Colonic mucosa (tissue), 4 donors: ENCODE data around the gene IL36RN. TPM values are rescaled to one million over a fixed set of nuclear protein-coding genes. Genes with fewer than 3 reads are reported as not detected.

Experiments used
- DNase-seq: peaks from one replicate; pipeline ENCODE4 v3.0.0-alpha.2; 2020
- H3K27ac ChIP-seq: fragments of 200-600 bp; one replicate; pipeline ENCODE4 v1.8.0; 2021
- H3K27me3 ChIP-seq: fragments of 200-600 bp; one replicate; pipeline ENCODE4 v1.8.0; 2021
- H3K36me3 ChIP-seq: fragments of 200-600 bp; one replicate; pipeline ENCODE4 v1.8.0; 2021
- H3K4me1 ChIP-seq: fragments of 200-600 bp; one replicate; pipeline ENCODE4 v1.8.0; 2021; ENCODE audit warnings: mild to moderate bottlenecking
- H3K4me3 ChIP-seq: fragments of 200-600 bp; one replicate; pipeline ENCODE4 v1.8.0; 2021
- H3K9ac ChIP-seq, 2 donors: one replicate each; pipeline ENCODE4 v1.7.0; 2013; ENCODE audit warnings: control low read depth in 2 of 2, low read depth in 2 of 2, low read length in 2 of 2
- H3K9me3 ChIP-seq: fragments of 200-600 bp; one replicate; pipeline ENCODE4 v1.8.0; 2021
- intact Hi-C: fragments of 100-400 bp; cut with DNase I; formaldehyde crosslinking; loops from one replicate; pipeline ENCODE4 v1.14.1; 2022
- total RNA-seq, 2 donors: library from RNA; stranded (reverse); fragmentation: NEBNext Ultra II Directional in 1 of 2; extraction: Animal tissue kit (Norgen Biotek cat#: 25700) in 1 of 2; gene quantifications; one replicate each; pipeline ENCODE4 v1.2.1, GENCODE V29; 2021
- TF ChIP-seq, protein P1 (sequence below): fragments of 200-600 bp; IDR thresholded peaks from one replicate; pipeline ENCODE4 v1.8.0; 2022; ENCODE audit warnings: antibody characterized with exemption, mild to moderate bottlenecking
- donor health status: healthy.
- donor health status: DM: no; HTN: no; CAD: no.
- donor health status: DM: no; HTN: no; CAD: no.

IL36RN gene
- total RNA-seq, 2 donors from 2014 or later, result not detected

DNA sequence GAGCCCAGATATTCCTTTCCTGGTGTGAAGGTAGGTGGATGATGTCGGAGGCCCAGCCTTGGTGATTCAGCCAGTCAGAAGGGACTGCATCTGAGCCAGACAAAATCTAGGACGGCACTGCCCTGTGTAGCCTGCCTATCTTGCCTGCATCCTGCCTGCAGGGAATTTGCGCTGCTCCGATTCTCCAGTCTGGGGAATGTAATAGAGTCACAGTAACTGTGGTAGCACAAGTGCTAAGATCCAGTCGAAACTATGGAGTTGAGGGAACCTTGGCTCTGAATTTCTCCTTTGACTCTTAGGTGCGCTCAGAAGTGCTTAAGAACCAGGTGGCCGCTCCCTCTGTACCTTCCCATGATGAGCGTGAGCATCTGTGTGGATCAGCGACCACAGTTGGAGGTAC, 22.2 kb upstream of the IL36RN start:
- Histone ChIP-seq H3K4me1 (no peaks in the 10 kb centered on the region), H3K27me3 (no peaks in the 10 kb centered on the region), H3K36me3 (no peaks in the 10 kb centered on the region), H3K9me3 (no peaks in the 10 kb centered on the region), H3K4me3 (no peak overlapping the region), H3K27ac (no peak overlapping the region), H3K9ac (no peak overlapping the region)
- DNase-seq, result no peak
- intact Hi-C loops, result no loop called here
- TF ChIP-seq, protein P1, sequence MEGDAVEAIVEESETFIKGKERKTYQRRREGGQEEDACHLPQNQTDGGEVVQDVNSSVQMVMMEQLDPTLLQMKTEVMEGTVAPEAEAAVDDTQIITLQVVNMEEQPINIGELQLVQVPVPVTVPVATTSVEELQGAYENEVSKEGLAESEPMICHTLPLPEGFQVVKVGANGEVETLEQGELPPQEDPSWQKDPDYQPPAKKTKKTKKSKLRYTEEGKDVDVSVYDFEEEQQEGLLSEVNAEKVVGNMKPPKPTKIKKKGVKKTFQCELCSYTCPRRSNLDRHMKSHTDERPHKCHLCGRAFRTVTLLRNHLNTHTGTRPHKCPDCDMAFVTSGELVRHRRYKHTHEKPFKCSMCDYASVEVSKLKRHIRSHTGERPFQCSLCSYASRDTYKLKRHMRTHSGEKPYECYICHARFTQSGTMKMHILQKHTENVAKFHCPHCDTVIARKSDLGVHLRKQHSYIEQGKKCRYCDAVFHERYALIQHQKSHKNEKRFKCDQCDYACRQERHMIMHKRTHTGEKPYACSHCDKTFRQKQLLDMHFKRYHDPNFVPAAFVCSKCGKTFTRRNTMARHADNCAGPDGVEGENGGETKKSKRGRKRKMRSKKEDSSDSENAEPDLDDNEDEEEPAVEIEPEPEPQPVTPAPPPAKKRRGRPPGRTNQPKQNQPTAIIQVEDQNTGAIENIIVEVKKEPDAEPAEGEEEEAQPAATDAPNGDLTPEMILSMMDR, result no peak

- no peaks in the 10 kb centered on the region for H3K27me3 ChIP-seq
- TF ChIP-seq, protein P1, result no peak
- H3K36me3 ChIP-seq, result no peaks in the 10 kb centered on the region
- intact Hi-C loops, result no loop called here
- no peak overlapping the region for H3K4me3 ChIP-seq
- no peaks in the 10 kb centered on the region for H3K4me1 ChIP-seq
- H3K9me3 ChIP-seq, result no peaks in the 10 kb centered on the region
- no peak for DNase-seq
- no peak overlapping the region for H3K9ac ChIP-seq
- H3K27ac ChIP-seq, result no peak overlapping the region
Observed at GRCh38 chr2:113038291-113038690, 20.7 kb upstream of the IL36RN start.

DNA sequence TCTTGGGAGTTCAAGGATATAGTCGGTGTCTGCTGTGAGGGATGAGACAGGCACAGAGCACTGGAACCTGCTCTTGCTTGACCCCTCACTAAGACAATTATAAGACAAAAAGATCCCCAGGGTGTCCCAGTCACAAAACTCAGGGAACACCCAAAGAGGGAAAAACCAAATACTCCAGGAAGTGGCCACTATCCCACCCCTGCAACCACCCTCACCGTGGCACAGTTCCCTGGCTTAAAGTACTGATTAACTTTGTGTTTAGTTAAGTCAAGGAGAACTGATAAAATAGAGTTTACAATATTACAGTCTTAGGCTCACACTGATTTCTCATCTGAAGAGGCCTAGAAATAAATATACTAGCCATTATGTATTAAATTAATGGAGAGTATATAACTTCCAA, 19.8 kb upstream of the IL36RN start:
- intact Hi-C loops, result no loop called here
- Histone ChIP-seq H3K4me3 (no peak overlapping the region), H3K27ac (no peak overlapping the region), H3K36me3 (no peaks in the 10 kb centered on the region), H3K4me1 (no peaks in the 10 kb centered on the region), H3K9me3 (no peaks in the 10 kb centered on the region), H3K27me3 (no peaks in the 10 kb centered on the region), H3K9ac (no peak overlapping the region)
- peak; percentile 29 for DNase-seq
- TF ChIP-seq, protein P1, result no peak

GRCh38 chr2:113039719-113040118, 19.3 kb upstream of the IL36RN start:
- H3K9me3 ChIP-seq, result no peaks in the 10 kb centered on the region
- H3K36me3 ChIP-seq, result no peaks in the 10 kb centered on the region
- H3K4me1 ChIP-seq, result no peaks in the 10 kb centered on the region
- H3K27ac ChIP-seq, result no peak overlapping the region
- no peak overlapping the region for H3K4me3 ChIP-seq
- intact Hi-C loops, result no loop called here
- TF ChIP-seq, protein P1, result no peak
- H3K9ac ChIP-seq, result no peak overlapping the region
- DNase-seq, result no peak
- H3K27me3 ChIP-seq, result no peaks in the 10 kb centered on the region

DNA sequence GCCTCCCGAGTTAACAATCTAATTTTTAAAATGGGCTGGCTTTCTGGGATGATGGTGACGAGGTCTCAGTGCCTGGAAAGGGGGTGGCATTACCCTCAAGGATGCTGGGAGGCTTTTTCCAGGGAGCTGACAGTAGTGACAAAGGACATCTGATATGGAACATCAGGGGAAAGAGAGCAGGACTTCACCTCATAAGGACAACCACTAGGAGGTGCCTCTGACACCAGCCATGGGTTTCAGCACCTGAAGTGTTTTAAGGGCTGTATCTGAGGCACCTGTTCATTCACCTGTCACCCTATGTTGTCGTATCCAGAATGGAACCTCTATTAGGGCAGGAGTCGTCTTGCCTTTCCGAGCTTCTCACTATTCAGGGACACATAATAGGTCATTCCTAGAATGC, 17.1 kb upstream of the IL36RN start:
- TF ChIP-seq, protein P1, result no peak
- Histone ChIP-seq H3K27ac (no peak overlapping the region), H3K9me3 (no peaks in the 10 kb centered on the region), H3K4me1 (no peaks in the 10 kb centered on the region), H3K4me3 (no peak overlapping the region), H3K27me3 (no peaks in the 10 kb centered on the region), H3K36me3 (no peaks in the 10 kb centered on the region), H3K9ac (no peak overlapping the region)
- DNase-seq, result no peak
- intact Hi-C loops, result no loop called here

GRCh38 chr2:113046465-113046864, 12.5 kb upstream of the IL36RN start:
- H3K9ac ChIP-seq, result no peak overlapping the region
- H3K4me3 ChIP-seq, result no peak overlapping the region
- no peaks in the 10 kb centered on the region for H3K27me3 ChIP-seq
- intact Hi-C loops, result no loop called here
- TF ChIP-seq, protein P1, result no peak
- H3K9me3 ChIP-seq, result no peaks in the 10 kb centered on the region
- no peaks in the 10 kb centered on the region for H3K36me3 ChIP-seq
- no peak for DNase-seq
- H3K27ac ChIP-seq, result no peak overlapping the region
- H3K4me1 ChIP-seq, result no peaks in the 10 kb centered on the region
